ENCODE measurements around the gene ELMO1.

The ELMO1 gene

DNA sequence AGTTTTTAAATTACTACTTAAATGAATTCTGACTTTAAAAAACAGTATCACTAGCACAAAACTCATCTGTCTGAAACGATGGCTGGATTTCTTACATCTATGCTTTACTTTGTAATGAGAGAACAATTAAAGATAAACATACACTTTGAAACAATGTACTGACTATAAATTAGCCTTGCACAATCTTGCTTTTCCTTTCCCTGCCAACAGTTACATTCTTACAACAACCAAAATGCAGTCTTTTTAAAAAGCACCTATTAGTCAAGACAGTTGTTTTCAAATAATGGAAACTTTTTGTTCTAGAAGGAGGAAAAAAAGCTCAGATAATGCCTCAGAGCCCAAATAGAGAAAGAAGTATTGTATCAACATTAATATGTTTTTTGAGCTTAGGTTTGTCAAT, 153.3 kb downstream of the ELMO1 start:
- DNase-seq = no peak

DNA sequence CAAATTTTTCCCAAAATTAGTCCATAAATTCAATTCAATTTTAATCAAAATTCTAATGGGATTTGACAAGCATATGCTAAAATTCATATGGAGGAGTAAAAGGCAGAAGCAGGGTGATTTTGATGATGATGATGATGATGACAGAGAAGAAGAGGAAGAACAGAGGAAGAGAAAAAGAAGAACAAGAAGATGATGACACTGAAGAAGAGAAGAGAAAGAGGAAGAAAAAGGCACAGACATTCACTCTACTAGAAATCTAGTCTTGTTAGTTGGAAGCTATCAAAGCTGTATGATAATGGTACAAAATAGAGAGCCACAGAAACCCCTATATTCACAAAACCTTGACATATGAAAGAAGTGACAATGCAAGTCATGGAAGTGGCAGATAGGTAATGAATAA, 157.9 kb downstream of the ELMO1 start:
- DNase-seq = no peak

DNA sequence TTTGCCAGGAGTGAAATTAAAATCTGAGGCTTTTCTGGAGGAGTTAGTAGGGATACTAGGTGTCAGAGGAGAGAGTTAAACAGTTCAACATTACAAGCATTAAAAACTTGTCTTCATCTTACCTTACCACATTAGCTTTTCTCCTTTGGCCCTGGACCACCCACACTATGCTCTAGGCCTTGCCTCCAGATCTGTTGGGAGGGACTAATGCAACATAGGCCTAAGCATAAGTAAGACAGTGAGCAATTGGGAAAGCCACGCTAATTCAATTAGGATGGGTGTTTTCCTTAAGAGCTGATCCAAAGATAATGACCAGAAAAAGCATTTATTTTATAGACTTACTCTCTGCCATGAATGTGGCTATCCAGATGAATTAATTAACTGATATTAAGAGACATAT, 158.9 kb downstream of the ELMO1 start:
- no peak for DNase-seq

DNA sequence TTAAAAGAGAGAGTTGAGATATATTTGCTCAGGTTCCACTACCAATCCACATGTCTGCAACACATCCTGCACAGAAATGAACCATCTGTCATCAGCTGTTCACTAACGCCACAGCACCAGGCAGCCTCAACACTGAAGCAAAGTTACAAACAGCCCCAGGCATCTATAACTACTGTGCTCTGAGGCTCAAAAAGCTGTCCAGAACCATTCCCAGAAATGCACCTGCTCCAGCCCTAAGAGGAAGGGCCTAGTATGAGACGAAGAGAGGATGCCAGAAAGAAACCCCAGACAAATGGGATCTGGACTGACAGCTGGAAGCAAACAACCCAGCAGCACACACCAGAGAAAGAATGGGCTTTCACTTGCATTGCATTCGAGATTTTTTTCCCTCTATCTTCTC, 159.3 kb downstream of the ELMO1 start:
- no peak for DNase-seq

DNA sequence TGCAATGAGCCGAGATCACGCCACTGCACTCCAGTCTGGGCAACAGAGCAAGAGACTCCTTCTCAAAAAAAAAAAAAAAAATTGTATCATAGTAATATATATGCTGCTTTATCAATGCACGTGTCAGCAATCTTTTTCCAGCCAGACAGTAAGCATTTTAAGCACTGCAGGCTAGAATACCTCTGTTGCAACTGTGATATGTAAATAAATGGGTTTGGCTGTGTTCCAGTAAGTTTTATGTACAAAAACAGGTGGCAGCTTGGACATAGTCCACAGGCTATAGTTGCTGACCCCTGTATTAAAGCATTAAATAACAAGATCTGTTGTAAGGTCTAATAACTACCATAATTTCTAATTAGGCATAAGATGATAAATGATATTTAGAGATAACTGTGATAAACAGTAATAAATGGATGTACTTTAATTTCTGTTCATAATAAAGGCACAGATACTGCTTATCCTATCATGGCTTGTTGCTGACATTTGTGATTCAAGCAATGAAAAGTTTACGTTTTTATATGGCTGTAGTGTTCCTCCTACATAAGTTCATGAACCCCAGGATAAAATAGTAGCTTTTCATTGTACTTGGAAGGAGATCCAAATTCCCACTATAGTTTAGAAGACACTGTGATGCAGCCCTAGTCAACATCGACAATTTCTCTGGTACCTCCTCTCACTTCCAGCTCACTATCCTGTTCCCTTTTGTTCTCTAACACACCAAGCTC, 161.4 kb downstream of the ELMO1 start:
- no peak for DNase-seq

DNA sequence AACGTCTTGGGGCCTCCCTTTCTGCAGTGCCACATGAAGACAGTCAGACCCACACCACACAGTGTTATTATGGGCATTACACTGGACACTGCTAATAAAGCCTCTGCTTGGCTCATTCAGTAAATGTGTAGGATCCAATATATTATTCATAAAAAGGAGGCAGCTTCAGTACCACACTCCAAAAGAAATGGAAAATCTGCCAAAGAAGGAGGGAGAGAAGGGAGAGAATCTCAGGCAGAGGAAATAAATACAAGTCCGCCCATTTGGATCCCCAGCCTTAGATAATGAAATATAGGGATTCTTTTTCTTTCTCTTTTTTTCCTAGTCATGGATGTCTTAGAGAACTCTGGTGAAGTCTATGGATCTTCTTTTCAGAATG, 162.2 kb downstream of the ELMO1 start:
- DNase-seq = no peak

DNA sequence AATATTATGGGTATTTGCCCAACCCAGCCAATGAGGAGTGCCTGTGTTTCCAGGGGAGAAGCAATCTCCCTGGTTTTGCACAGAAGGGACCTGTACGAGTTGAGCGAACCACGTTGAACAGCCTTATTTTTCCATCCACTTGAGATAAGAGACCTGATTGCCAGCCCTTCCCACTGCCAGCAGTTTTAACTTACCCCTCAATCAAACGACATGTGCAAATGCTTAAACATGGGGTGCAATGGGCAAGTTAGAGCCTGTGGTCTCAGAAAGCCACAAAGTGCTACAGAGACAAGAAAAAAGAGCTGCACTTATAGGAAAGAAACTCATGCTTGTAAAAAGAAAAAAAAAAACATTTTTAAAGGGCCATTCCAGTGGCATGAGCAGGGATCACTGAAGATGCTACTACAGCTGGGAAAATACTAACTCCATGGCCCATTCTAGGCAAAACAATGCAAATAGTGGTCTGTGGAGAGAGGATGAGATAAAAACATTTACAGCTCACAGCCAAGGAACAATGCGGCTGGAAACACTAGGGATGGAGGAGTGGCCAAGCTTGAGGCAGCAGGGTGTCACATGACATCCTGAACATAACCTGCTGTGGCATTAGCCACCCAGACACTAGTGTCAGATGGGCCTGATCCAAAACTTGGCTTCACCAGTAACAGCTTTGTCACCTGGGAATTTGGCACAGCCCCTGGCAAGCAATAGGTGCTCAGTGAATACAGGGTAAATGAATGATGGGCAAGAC, 162.8 kb downstream of the ELMO1 start:
- peak; percentile 11 for DNase-seq

DNA sequence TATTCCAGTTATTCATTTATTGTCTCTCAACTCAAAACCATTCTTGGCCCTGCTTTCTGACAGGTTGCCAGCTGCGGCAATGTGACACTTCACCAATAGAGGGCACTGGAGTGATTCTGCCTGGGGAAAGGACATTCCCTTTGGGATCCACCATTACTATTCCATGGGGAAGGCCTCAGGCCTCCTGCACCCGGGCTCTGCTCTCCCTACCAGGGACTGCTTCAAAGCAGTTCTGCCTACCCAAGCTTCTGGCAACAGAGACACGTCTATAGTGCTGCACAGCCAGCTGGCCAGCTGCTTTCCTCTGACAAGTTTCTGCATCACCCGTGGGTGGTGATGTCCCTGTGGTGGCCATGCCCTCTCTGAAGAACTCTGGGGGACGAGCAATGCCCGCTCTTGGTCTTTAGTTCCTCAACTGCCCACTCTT, 163.8 kb downstream of the ELMO1 start:
- peak; percentile 34 for DNase-seq

DNA sequence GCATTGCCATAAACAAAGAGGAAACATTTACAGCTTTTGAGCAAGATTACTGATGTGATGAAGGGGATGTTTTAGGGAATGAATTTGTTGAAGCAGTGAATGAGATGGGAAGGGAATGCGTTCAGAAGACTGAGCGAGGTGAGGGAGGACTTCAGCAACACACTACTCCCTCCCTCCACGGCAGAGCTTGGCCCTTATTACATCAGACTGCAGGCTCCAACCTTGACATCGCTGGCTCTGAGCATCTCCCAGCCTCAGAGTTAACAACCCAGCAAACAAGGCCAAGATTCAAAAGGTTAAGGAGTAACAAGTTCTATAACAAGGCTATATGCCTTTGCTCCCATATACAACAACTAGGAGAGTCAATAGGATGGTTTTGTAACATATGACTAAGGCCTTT, 164.4 kb downstream of the ELMO1 start:
- no peak for DNase-seq

DNA sequence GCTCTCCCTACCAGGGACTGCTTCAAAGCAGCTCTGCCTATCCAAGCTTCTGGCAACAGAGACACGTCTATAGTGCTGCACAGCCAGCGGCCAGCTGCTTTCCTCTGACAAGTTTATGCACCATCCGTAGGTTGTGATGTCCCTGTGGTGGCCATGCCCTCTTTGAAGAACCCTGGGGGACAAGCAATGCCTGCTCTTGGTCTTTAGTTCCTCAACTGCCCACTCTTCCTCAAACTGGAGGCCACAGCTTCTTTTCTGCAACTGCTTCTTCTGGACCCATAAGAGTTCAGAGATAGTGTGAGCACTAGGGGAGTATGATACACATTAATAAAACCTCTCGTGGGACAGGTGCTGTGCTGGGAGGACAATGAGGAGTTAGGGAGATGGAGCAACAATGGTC, 164.9 kb downstream of the ELMO1 start:
- no peak for DNase-seq

DNA sequence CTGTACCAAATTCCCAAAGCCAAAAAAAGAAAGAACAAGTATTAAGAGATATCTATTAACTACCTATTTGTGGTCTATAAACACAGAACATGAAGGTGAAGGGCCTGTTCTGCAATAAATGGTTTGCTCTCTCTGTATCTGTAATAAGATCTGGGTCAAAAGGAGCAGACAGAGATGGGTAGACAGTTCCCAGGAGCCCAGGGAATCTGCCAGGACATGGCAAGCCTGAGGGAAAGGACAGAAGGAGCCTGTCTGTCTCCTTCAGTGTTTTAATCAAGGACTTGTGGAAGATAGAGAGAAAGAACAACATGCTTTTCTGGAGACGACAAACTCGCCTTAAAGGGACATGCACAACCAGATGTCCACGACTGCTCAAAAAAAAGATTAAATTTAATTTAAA, 165.7 kb downstream of the ELMO1 start:
- no peak for DNase-seq

DNA sequence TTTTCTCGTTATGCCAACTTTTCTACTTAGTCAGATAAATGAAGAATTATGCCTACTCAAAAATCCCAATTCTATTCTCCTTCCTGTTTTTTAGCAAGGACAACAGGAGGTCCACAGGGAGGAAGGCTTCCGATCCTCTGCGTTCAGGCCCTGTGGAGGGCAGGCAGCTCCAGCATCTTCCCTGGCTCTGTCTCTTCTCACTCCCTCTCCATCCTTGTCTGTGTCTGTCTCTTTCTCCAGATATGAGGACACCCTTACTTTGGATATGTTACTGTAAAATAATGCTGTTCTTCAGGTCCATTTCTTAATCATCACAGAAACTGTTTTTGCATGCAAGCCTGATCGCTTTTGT, 166.6 kb downstream of the ELMO1 start:
- DNase-seq = no peak

DNA sequence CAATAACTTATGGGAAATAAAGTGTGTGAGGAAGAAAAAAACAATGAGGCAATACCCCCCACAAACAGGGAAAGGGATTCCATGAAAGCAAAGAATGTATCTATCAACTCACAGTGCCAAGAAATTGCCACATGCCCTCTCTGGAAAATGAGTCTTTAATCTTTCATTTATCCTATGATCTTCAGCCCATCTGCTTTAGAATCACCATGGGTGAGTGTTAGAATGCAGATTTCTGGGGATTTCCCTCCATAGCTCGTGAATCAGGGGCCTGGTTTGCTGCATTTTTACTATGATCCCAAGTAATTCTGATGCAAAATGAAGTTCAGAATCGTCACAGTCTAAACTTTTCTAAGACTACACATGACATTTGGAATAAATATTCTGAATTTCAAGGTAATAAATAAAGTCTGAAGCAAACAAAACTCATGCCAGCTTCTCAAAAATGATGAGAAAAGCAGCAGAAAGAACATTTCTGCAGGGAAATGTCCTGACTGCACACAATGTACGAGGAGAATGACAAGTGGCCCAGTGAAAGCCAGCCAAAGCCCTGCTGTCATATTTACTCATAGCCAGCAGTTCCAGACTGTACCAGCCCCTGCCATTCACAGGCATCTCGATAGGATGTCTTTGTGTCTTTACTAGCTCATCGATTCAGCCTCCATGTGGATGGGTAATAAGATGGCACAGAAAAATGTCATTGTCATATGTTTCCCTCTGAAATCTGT, 167.1 kb downstream of the ELMO1 start:
- no peak for DNase-seq

DNA sequence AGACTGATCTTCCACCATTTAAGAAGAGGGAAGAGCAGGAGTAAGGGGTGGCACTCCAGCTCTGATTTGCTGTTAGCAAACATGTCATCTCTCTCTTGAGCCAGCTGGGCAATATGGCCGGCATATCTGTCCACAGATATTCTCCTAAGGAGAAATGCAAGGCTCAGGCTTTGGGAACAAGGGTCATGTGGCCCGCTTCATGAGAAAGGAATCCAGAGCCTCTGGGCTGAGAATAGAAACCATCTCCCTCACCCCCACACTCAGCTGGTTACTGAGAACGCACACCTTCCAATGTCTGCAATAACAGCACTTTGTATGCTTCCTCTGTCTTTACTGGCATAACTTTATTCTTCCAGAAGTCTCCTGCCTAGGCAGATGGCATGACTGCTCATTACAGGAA, 171.2 kb downstream of the ELMO1 start:
- DNase-seq = no peak

DNA sequence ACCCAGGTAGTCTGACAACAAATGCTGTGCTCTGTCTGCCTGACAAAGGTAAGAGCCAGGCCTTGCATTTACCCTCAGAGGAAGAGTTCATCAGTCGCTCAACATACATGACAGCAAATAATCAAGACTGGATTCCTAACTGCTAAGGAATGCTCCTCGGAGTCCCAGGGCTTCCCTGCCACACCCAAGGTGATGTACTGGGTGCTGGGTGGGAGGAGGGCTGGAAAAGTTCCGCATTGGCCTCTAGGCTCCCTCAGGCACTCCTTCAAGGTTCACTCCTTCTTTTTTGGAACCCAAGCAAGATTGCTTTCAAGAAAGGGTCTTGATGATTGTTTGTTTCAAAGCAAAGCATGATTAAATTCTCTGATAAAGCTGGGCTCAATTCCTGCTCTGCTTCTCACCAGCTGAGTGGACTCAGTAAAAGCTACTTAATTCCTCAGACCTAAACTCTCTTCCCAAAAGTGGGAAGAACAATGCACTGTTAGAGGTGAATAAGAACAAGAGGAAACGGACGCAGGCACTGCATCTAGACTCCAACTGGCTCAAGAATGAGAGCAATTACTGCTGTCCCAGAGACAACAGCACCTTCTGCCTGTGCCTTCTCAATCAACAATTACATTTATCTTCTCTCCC, 173.5 kb downstream of the ELMO1 start:
- no peak for DNase-seq

DNA sequence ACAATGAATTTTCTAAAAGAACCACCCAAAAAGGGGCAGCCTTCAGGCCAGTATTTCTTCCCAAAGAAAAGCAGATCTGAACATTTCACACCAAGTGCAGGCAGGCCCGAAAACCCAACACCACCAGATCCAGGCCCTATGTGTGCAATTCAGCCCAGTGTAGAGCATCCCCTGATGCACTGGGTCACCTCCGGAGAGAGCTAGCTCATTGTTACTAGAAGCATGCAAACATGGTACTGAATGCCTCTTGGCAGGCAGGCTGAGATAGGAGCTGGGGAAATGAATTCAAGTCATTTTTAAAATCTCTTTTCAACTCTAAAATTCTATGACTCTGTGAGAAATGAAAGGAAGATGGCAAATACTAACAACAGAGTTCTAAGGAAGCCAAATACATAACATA, 174.8 kb downstream of the ELMO1 start:
- DNase-seq = no peak

DNA sequence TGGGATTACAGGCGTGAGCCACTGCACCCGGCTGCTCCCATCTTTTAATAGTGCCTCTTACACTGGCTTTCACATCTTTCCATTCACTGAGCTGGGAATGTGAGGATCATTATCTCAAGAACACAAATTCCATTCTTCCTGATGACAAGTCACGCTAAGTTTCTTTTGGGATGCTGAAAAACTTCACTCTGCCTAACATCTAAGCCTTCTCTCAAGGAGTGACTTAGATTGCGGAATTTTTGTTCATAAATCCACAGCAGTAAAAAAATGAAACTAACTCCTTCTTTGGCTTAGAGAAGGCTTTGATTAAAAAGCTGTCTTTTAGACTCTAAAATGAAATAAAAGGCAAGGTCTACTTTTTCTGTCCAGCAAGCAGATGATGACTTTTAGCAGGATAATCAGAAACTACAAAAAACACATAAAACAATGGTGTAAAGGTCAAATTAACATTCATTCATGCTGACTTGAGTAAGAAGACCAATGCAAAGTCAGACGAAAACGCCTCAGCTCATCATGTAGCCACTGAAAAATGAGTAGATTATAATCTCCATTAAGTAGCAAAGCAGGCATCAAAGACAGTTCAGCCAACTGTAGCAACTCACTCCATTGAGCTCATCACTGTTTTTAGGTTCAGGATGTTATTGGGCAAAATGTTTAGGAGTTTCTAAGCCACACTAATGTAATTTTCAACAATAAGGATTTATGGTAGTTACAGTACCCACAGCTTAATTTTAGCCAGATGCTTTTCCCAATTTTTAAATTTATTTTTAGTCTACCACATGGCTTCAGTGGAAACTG, 178.8 kb downstream of the ELMO1 start:
- DNase-seq = no peak

DNA sequence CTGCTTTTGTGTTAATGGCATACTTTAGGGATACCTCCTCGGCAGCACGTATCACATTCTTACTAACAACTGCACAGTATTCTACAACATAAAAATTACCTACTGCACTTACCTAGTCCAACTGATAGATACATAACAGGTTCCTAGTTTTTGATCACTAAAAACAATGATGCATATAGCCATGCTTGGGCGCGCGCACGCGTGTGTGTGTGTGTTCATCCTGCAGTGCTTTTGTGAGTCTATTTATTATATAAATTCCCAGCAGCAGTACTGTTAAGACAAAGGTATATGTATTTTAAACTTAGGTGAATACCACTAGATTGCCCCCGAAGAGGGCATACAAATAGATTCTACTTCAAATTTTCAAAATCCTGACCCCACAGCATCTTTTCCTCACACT, 181.4 kb downstream of the ELMO1 start:
- DNase-seq = no peak

DNA sequence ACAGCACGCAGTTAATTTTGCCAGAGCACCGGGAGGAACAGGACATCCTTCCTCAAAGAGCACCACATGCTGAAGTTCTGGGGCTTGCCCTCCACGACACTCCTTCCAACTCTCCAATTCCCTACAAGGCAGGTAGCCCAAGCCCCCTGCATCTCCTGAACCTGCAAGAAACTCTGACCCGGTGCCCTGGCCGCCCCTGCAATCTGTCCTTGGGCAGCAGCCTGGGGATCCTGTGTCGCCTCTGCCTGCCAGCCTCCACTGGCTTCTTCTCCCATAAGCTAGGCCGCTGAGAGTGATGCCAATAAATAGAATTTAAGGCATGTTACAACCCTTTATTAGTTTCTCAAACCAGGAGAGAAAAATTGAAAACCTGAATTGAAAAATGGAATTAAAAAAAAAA, 182.8 kb downstream of the ELMO1 start:
- DNase-seq = no peak

DNA sequence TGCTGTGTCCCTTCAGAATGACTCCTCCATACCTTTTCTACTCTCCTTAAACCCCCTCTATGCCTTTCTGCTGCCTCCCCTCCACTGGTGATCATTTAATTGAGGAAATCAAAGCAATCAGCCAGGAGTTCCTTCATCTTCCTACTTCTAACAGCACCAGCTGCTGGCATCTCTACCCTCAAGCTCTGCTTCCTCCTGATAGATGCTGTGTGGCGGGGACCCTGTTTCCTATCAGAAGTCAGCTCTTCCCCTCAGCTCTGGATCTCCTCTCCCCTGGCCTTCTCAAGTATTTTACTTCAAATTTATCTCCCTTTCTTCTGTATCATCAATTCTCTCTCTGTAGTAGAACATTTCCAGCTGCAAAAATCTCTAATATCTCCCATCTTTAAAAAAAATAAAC, 183.7 kb downstream of the ELMO1 start:
- no peak for DNase-seq

DNA sequence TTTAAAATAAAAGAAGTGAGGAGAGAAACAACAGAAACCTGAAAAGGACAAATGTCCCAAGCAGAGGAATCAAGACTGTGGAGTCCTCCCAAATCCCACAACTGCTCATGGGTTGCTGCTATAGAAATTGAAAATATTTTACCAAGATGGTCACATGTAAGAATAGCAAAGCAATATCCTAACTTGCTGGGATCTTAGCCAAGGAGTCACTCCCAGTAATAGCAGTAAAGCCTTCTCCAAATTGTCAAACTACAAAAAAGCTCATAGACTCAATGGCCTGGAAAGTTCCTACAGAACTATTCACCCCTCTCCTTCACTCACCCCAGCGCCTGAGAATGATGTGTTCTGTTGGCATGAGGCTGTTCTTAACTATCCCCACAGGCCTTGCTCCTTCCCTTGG, 186.5 kb downstream of the ELMO1 start:
- DNase-seq = no peak

DNA sequence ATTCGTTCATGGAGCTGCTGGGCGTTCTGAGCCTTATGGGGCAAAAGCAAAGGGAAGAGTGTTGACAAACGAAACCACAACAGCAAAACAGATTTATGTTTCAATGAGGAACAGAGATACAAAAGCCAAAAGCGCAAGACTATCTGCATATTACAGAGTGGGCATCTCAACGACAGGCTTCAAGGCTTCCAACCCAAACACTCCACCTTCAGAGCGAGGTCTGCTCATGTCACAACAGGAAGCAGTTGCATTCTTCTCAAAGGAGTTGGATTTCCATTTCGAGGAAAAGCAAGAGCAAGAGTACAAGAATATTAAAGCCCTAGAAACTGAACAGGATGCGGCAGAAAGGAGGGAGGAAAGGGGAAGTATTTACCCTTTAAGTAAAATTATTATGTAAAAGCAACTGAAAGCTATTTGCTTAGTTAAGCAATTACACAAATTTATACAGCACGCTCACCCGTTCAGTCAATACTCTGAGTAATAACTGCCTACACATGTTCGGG, 189.3 kb downstream of the ELMO1 start:
- DNase-seq = no peak

DNA sequence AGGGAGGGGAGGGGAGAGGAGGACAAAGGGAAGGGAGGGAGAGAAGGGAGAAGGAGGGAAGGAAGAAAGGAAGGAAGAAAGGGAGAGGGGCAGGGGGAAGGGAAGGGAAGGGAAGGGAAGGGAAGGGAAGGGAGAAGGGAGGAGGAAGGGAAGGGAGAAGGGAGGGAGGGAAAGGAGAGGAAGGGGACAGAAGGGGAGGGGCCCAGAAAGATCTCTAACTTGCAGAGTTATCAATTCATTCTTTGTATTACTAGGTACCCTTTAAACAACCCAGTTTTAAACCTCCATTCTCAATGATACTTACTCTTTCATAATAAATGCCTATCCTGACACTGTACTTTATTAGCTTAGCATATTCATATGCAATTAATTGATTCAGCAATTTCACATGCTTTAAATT, 192.0 kb downstream of the ELMO1 start:
- DNase-seq = no peak

Measured in activated CD4-positive, alpha-beta T cell treated with anti-CD3 and anti-CD28 coated beads, Interleukin-10, Interleukin-2, amounts not matched to agents 100 ng/mL and 50 ng/mL, durations not matched to agents 16 hours and 8 hours (primary cell).